Neuronal stem cell (in vitro differentiated cells): Measurements from ENCODE around the gene PGRMC2. TPM values are rescaled to one million over a fixed set of nuclear protein-coding genes. Genes with fewer than 3 reads are reported as not detected.

Experiments
- DNase-seq: peaks from one replicate; pipeline ENCODE4 v3.0.0-alpha.2; 2013; ENCODE audit warnings: low spot score
- H2AFZ ChIP-seq: one replicate; pipeline ENCODE4 v1.6.1; 2013; ENCODE audit warnings: mild to moderate bottlenecking, low read length, inconsistent platforms
- H2AK5ac ChIP-seq: 2 replicates; pipeline ENCODE4 v1.6.1; 2013; ENCODE audit warnings: low read depth, mild to moderate bottlenecking, inconsistent platforms, low read length, moderate library complexity, mixed read lengths
- H2BK120ac ChIP-seq: 2 replicates; pipeline ENCODE4 v1.6.1; 2013; ENCODE audit warnings: low read depth, mild to moderate bottlenecking, inconsistent platforms, low read length, moderate library complexity, mixed read lengths
- H2BK12ac ChIP-seq: one replicate; pipeline ENCODE4 v1.6.1; 2013; ENCODE audit warnings: low read length, inconsistent platforms
- H2BK15ac ChIP-seq: 2 replicates; pipeline ENCODE4 v1.6.1; 2013; ENCODE audit warnings: mild to moderate bottlenecking, low read length, inconsistent platforms, mixed read lengths
- H2BK5ac ChIP-seq: one replicate; pipeline ENCODE4 v1.6.1; 2013; ENCODE audit warnings: inconsistent platforms, mild to moderate bottlenecking, low read length, moderate library complexity
- H3K14ac ChIP-seq: one replicate; pipeline ENCODE4 v1.6.1; 2013; ENCODE audit warnings: low read length, inconsistent platforms
- H3K18ac ChIP-seq: 2 replicates; pipeline ENCODE4 v1.6.1; 2013; ENCODE audit warnings: low read length, inconsistent platforms
- H3K23ac ChIP-seq: 2 replicates; pipeline ENCODE4 v1.6.1; 2013; ENCODE audit warnings: low read depth, mild to moderate bottlenecking, mixed read lengths, low read length, inconsistent platforms; ENCODE audit not compliant: poor library complexity
- H3K27ac ChIP-seq: replicated peaks from 3 replicates; pipeline ENCODE4 v1.5.1; 2013; ENCODE audit warnings: low read length, inconsistent platforms
- H3K27me3 ChIP-seq, 3 experiments: 2 replicates each; pipeline ENCODE4 v1.6.1; 2013; ENCODE audit warnings: low read length in 3 of 3, mild to moderate bottlenecking in 2 of 3, inconsistent platforms in 1 of 3, low read depth in 1 of 3, mixed read lengths in 1 of 3, moderate library complexity in 1 of 3; ENCODE audit not compliant: control insufficient read depth in 3 of 3, insufficient read depth in 3 of 3
- H3K36me3 ChIP-seq, 2 donors: replicated peaks in 1 of 2; 2 replicates each; pipeline ENCODE4 v1.6.1; 2013; ENCODE audit warnings: low read length in 2 of 2; ENCODE audit not compliant: control insufficient read depth in 2 of 2, insufficient read depth in 2 of 2
- H3K4ac ChIP-seq: 2 replicates; pipeline ENCODE4 v1.6.1; 2013; ENCODE audit warnings: inconsistent platforms, mild to moderate bottlenecking, low read length, moderate library complexity
- H3K4me1 ChIP-seq, 2 donors: 1 replicate in 1 of 2; 2 replicates in 1 of 2; pipeline ENCODE4 v1.6.1; 2013; ENCODE audit warnings: low read length in 2 of 2, low read depth in 1 of 2; ENCODE audit not compliant: control insufficient read depth in 2 of 2, insufficient read depth in 1 of 2
- H3K4me2 ChIP-seq: one replicate; pipeline ENCODE4 v1.6.1; 2013; ENCODE audit warnings: mild to moderate bottlenecking, low read length, inconsistent platforms; ENCODE audit not compliant: insufficient read depth, poor library complexity, severe bottlenecking
- H3K4me3 ChIP-seq, 2 donors: 2 replicates each; pipeline ENCODE4 v1.5.1; 2013; ENCODE audit warnings: low read length in 2 of 2, mild to moderate bottlenecking in 2 of 2, inconsistent platforms in 1 of 2, moderate library complexity in 1 of 2
- H3K79me1 ChIP-seq: one replicate; pipeline ENCODE4 v1.6.1; 2013; ENCODE audit warnings: low read depth, mild to moderate bottlenecking, inconsistent platforms, low read length, moderate library complexity
- H3K9ac ChIP-seq: one replicate; pipeline ENCODE4 v1.6.1; 2013; ENCODE audit warnings: mild to moderate bottlenecking, low read depth, low read length, inconsistent platforms; ENCODE audit not compliant: poor library complexity
- H3K9me3 ChIP-seq, 2 donors: replicated peaks in 1 of 2; 2 replicates each; pipeline versions ENCODE3 to v1.6.1; 2013; ENCODE audit warnings: low read length in 2 of 2, mild to moderate bottlenecking in 2 of 2, inconsistent platforms in 1 of 2, low read depth in 1 of 2, mixed read lengths in 1 of 2, moderate library complexity in 1 of 2; ENCODE audit not compliant: control insufficient read depth in 2 of 2, insufficient read depth in 1 of 2
- H4K8ac ChIP-seq: one replicate; pipeline ENCODE4 v1.6.1; 2013; ENCODE audit warnings: low read depth, mild to moderate bottlenecking, inconsistent platforms, low read length, moderate library complexity
- H4K91ac ChIP-seq: one replicate; pipeline ENCODE4 v1.6.1; 2013; ENCODE audit warnings: low read length, low read depth, mild to moderate bottlenecking, inconsistent platforms; ENCODE audit not compliant: poor library complexity
- WGBS, 2 donors: extraction: QIAGEN DNeasy Blood & Tissue Kit; methylation state at CpG; one replicate each; pipeline ENCODE4 v1.1.7; 2013; ENCODE audit warnings: missing lambda C conversion rate in 2 of 2, mixed read lengths in 1 of 2; ENCODE audit not compliant: insufficient read length in 2 of 2, insufficient replicate concordance in 1 of 2; ENCODE audit errors: extremely low coverage in 2 of 2; 5-methylcytosine and 5-hydroxymethylcytosine counted together
- polyA plus RNA-seq, 2 experiments: library from polyadenylated mRNA; stranded (reverse); fragments of 200-250 nt; gene quantifications; one replicate each; pipeline ENCODE4 v1.2.3, GENCODE V29; 2013

Gene PGRMC2
- 62.3 TPM for polyA plus RNA-seq (2013, experiment 1 of 2)
- 63.6 TPM for polyA plus RNA-seq (2013, experiment 2 of 2)

GRCh38 chr4:128287141-128287870, at the start of gene PGRMC2:
TSS of gene PGRMC2 (minus strand) at chr4:128287813. CDS start at chr4:128287790, 23 bp downstream.
- Histone ChIP-seq H3K27ac (peak within 1 kb of the TSS; percentile 96), H2BK15ac (peak within 1 kb of the TSS; percentile 56), H3K14ac (no peak within 1 kb of the TSS), H2BK5ac (peak within 1 kb of the TSS; percentile 72), H3K4me2 (peak within 1 kb of the TSS; percentile 57), H2AFZ (peak within 1 kb of the TSS; percentile 92), H3K4ac (peak within 1 kb of the TSS; percentile 84), H3K9me3 (peaks cover 0 to 11% of the 10 kb centered on the region in 2 donors), H3K79me1 (peaks cover 2% of the 10 kb centered on the region), H4K91ac (no peak within 1 kb of the TSS), H2AK5ac (peak within 1 kb of the TSS; percentile 86), H3K9ac (peak within 1 kb of the TSS; percentile 99), H3K23ac (peak within 1 kb of the TSS; percentile 94), H2BK120ac (no peak within 1 kb of the TSS), H3K27me3 (no peaks in the 10 kb centered on the region), H3K4me3 (peak within 1 kb of the TSS; percentile 90 to 93), H3K36me3 (peaks cover 0 to 31% of the 10 kb centered on the region in 2 donors), H2BK12ac (no peak within 1 kb of the TSS), H3K4me1 (peaks cover 0 to 2% of the 10 kb centered on the region in 2 donors), H4K8ac (peak within 1 kb of the TSS; percentile 55), H3K18ac (peak within 1 kb of the TSS; percentile 97)
- DNase-seq, result peak; percentile 24
- WGBS, 2 donors, result no CpG with 5 or more reads among the region's 67 CpGs

GRCh38 chr4:128335541-128335940, 47.9 kb upstream of the PGRMC2 start:
- Histone ChIP-seq H3K9me3 (no peaks in the 10 kb centered on the region), H2BK120ac (no peak overlapping the region), H2AK5ac (no peak overlapping the region), H3K79me1 (no peaks in the 10 kb centered on the region), H3K23ac (no peak overlapping the region), H2BK15ac (no peak overlapping the region), H3K27ac (no peak overlapping the region), H3K4me1 (no peaks in the 10 kb centered on the region), H2BK5ac (no peak overlapping the region), H3K4ac (no peak overlapping the region), H3K36me3 (no peaks in the 10 kb centered on the region), H4K91ac (no peak overlapping the region), H3K4me2 (no peak overlapping the region), H3K27me3 (no peaks in the 10 kb centered on the region), H2BK12ac (no peak overlapping the region), H3K4me3 (no peak overlapping the region), H4K8ac (no peak overlapping the region), H3K18ac (no peak overlapping the region), H3K14ac (no peak overlapping the region), H2AFZ (no peak overlapping the region), H3K9ac (no peak overlapping the region)
- WGBS, 2 donors, result no CpG with 5 or more reads among the region's 3 CpGs
- DNase-seq, result no peak

GRCh38 chr4:128334256-128334655, 46.6 kb upstream of the PGRMC2 start:
- no peak overlapping the region for H2AK5ac ChIP-seq
- no peak overlapping the region for H2BK12ac ChIP-seq
- no peak overlapping the region for H4K91ac ChIP-seq
- H3K18ac ChIP-seq, result peak overlapping the region; percentile 58
- no peaks in the 10 kb centered on the region for H3K4me1 ChIP-seq
- no CpG with 5 or more reads among the region's 2 CpGs for WGBS, 2 donors
- no peaks in the 10 kb centered on the region for H3K27me3 ChIP-seq
- H3K79me1 ChIP-seq, result no peaks in the 10 kb centered on the region
- no peak overlapping the region for H3K4me3 ChIP-seq
- no peak overlapping the region for H2BK5ac ChIP-seq
- H3K4me2 ChIP-seq, result no peak overlapping the region
- H3K14ac ChIP-seq, result no peak overlapping the region
- no peaks in the 10 kb centered on the region for H3K36me3 ChIP-seq
- H3K9ac ChIP-seq, result no peak overlapping the region
- no peak overlapping the region for H3K23ac ChIP-seq
- H2AFZ ChIP-seq, result no peak overlapping the region
- no peak overlapping the region for H4K8ac ChIP-seq
- no peak overlapping the region for H2BK15ac ChIP-seq
- no peak overlapping the region for H3K27ac ChIP-seq
- H3K4ac ChIP-seq, result no peak overlapping the region
- DNase-seq, result no peak
- peaks cover 0 to 3% of the 10 kb centered on the region in 2 donors for H3K9me3 ChIP-seq
- no peak overlapping the region for H2BK120ac ChIP-seq

- no peak overlapping the region for H4K8ac ChIP-seq
- H3K14ac ChIP-seq, result no peak overlapping the region
- no peak overlapping the region for H2AK5ac ChIP-seq
- peaks cover 0 to 3% of the 10 kb centered on the region in 2 donors for H3K9me3 ChIP-seq
- H3K27me3 ChIP-seq, result no peaks in the 10 kb centered on the region
- H2BK120ac ChIP-seq, result no peak overlapping the region
- no peak overlapping the region for H3K4me2 ChIP-seq
- no CpG with 5 or more reads among the region's 6 CpGs for WGBS, 2 donors
- no peak overlapping the region for H3K9ac ChIP-seq
- no peak overlapping the region for H2BK5ac ChIP-seq
- H3K4me1 ChIP-seq, result no peaks in the 10 kb centered on the region
- no peak overlapping the region for H3K18ac ChIP-seq
- no peak overlapping the region for H2BK15ac ChIP-seq
- H4K91ac ChIP-seq, result no peak overlapping the region
- H2AFZ ChIP-seq, result no peak overlapping the region
- DNase-seq, result no peak
- no peak overlapping the region for H2BK12ac ChIP-seq
- no peak overlapping the region for H3K4ac ChIP-seq
- no peak overlapping the region for H3K23ac ChIP-seq
- H3K36me3 ChIP-seq, result no peaks in the 10 kb centered on the region
- no peak overlapping the region for H3K27ac ChIP-seq
- no peaks in the 10 kb centered on the region for H3K79me1 ChIP-seq
- H3K4me3 ChIP-seq, result no peak overlapping the region
Measured at GRCh38 chr4:128333309-128334018, 45.9 kb upstream of the PGRMC2 start.
